ENCODE measurements around the gene LPIN3. TPM values are rescaled to one million over a fixed set of nuclear protein-coding genes. Genes with fewer than 3 reads are reported as not detected.

Gene LPIN3
- total RNA-seq, 1 experiment from 2014 or later = 3.8 TPM

- peaks cover 0 to 10% (median 5%) of the 10 kb centered on the region in 3 experiments; a peak in 5 of 7 replicates for H3K36me3 Mint-ChIP-seq (ENCODE audit: insufficient read depth in 1 of 3, low read depth in 3 of 3)
- Histone ChIP-seq H4K5ac (ENCODE audit: insufficient read length, low read depth, low read length) (no peak overlapping the region), H4K8ac (replicated peaks; ENCODE audit: insufficient read length, low read depth, low read length) (no peak overlapping the region), H2BK120ac (ENCODE audit: low read depth, low read length, poor library complexity, severe bottlenecking) (no peak overlapping the region), H3K79me1 (ENCODE audit: insufficient read depth, low read depth, low read length, poor library complexity, severe bottlenecking) (no peaks in the 10 kb centered on the region), H3K4ac (ENCODE audit: low read depth, low read length) (no peak overlapping the region), H3K9ac (ENCODE audit: extremely low read depth, insufficient read length, low read length) (no peak overlapping the region), H2AK5ac (ENCODE audit: insufficient read length, low read length) (no peak overlapping the region), H4K91ac (ENCODE audit: insufficient read length, low read depth, low read length) (no peak overlapping the region), H2BK5ac (ENCODE audit: insufficient read length, low read length) (no peak overlapping the region), H3T11ph (ENCODE audit: low read length) (no peak overlapping the region), H2BK20ac (ENCODE audit: low read depth, low read length, poor library complexity, severe bottlenecking) (no peak overlapping the region), H2BK15ac (ENCODE audit: low read depth, low read length) (no peak overlapping the region), H2AFZ (ENCODE audit: low read length) (no peak overlapping the region), H3K4me2 (ENCODE audit: insufficient read depth, insufficient read length, low read length) (no peak overlapping the region), H3K9me3 (ENCODE audit: control insufficient read depth, low read depth, low read length) (peaks cover 4% of the 10 kb centered on the region), H2BK12ac (ENCODE audit: insufficient read length, low read depth, low read length) (no peak overlapping the region), H3K27ac (ENCODE audit: insufficient read length, low read depth, low read length) (no peak overlapping the region), H3K27me3 (ENCODE audit: insufficient read depth, low read length) (peaks cover 19% of the 10 kb centered on the region), H3K4me1 (ENCODE audit: insufficient read depth, low read length) (no peaks in the 10 kb centered on the region), H3K18ac (ENCODE audit: insufficient read length, low read depth, low read length) (no peak overlapping the region), H4K20me1 (ENCODE audit: control insufficient read depth, insufficient read depth, insufficient read length) (no peaks in the 10 kb centered on the region), H3K79me2 (ENCODE audit: insufficient read depth, low read length) (no peaks in the 10 kb centered on the region), H3K23me2 (ENCODE audit: insufficient read length, low read depth, low read length, poor library complexity, severe bottlenecking) (peaks cover 3% of the 10 kb centered on the region), H3K14ac (ENCODE audit: insufficient read depth, low read length) (no peak overlapping the region), H3K56ac (ENCODE audit: insufficient read length, low read depth, low read length) (no peak overlapping the region), H3K23ac (ENCODE audit: insufficient read length, low read depth, low read length) (no peak overlapping the region)
- no peak overlapping the region for H3K4me3 Mint-ChIP-seq
- H3K27ac Mint-ChIP-seq = no peak overlapping the region
- H3K4me1 Mint-ChIP-seq = peaks cover 11 to 17% of the 10 kb centered on the region in 2 experiments
- no CpG with 5 or more reads among the region's 2 CpGs for WGBS (ENCODE audit: extremely low coverage, insufficient read length, low lambda C conversion rate)
- peaks cover 69% of the 10 kb centered on the region for H3K27me3 Mint-ChIP-seq (ENCODE audit: low read depth)
- no peak for DNase-seq
- H3K9me3 Mint-ChIP-seq = peaks cover 7 to 16% of the 10 kb centered on the region in 2 experiments
- TF ChIP-seq CTCF (conservative IDR thresholded peaks at IDR 0.05) = no peak
Observed at GRCh38 chr20:41369673-41370072, 29.1 kb downstream of the LPIN3 start.

Data from H9 (cell line).